Activated naive CD8-positive, alpha-beta T cell treated with anti-CD3 and anti-CD28 coated beads, Interleukin-2, amount 50 U/mL, for 16 hours (primary cell): ENCODE data around the gene RNF115.
A peak's percentile ranks its signal among the peaks of the same experiment; 100 is the strongest.
"Not testable (repeated sequence)": the region's sequence is repeated elsewhere in the genome, so short reads cannot be mapped to it uniquely, and the experiment has no call there.

Source experiments
- DNase-seq: peaks from one replicate; pipeline ENCODE4 v3.0.0-alpha.2; 2020; ENCODE audit warnings: low read depth, low spot score

RNF115 gene

DNA sequence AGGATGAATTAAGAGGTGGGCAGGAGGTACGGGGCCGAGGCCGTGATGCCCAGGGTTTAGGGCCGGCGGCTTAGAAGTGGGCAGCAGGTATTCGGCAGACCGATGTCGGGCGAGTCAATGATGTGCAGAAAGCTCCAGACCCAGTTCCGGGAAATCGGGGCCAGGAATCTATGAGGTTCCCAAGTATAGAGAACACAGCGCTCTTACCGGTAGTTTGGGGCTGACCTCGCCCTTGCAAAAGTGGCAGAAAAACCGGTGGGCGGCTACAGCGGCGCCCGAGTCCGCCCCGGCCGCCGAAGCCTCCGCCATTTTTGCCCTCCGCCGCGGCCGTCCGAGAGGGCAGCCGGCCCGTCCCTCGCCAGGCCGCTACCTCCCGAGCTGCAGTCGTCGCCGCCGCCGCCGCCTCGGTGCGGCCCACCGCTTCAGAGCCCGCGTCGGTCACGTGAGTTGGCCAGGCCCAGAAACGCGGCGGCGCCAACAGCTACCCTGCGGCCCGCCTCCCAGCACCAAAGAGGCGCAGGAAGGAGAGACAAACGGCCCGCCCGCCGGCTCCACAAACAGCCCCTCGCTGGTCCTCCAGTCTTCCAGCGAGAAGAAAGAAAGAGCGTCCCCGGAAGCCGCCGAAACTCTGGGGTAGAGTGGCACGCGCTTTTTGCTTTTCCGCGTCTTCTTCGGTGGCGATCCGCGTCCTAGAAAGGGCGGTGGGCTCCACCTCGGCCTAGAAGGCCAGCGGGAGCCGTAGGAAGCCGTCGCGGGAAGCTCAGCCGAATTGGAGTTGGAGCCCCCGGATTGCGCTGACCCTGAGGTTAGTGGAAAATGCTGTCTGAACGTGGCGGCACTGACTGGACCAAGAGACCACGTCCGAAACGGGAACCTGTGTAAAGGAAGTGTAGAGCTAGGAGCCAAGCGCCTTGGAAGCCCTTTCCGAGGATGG lies at the start of gene RNF115, which contains the start of gene POLR3C:
TSS of gene RNF115 (minus strand) at position 531 of the 934 bp plus-strand sequence. CDS start at position 309, 222 bp downstream.
TSS of gene POLR3C (plus strand) at position 636 of the 934 bp plus-strand sequence. CDS start 1,577 bp downstream, outside the sequence.
- DNase-seq = peak; percentile 61

DNA sequence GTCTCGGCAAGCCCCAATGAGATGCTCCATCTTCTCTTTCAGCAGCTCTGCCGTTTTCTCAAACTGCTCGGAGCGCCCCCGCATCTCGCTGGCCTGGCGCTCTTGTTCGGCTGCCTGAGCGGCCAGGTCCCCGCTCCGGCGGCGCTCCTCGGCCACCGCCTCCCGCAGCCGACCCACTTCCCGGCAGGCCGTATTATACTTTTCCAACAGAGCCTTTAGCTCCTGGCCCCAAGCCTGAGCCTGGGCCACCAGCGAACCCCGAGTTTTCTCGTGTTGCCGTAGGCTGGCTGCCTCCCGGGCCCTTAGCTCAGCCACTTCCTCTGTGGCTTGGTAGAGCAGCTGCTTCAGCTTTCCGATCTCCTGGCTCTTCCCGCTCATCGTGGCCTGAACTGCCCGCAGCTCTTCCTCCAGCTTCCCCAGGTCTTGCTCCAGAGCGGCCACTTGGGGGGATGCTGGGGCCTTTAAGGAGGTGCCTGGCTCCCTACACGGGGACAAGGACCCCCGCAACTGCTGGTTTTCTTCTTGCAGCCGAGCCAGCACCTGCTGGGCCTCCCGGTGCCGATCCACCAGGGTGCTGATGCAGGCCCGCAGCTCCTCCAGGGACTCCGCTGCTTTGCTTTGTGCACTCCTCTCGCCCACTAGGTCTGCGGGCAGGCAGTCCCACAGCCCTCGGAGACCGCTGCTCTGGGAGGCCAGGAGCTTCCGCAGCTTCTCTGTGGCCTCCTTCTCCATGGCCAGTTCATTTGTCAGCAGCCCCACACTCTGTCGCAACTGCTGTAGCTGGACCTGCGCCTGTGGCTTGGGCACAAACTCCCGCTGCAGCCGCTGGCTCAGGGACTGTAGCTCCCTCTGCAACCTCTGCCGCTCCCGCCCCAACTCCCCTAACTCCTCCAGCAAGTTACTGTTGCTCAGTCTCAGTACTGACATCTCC lies 48.4 kb upstream of the RNF115 start:
- no peak for DNase-seq

GRCh38 chr1:145868232-145868631 lies 44.3 kb upstream of the RNF115 start:
- DNase-seq = no peak

GRCh38 chr1:145863282-145864018 lies 39.6 kb upstream of the RNF115 start:
- no peak for DNase-seq

DNA sequence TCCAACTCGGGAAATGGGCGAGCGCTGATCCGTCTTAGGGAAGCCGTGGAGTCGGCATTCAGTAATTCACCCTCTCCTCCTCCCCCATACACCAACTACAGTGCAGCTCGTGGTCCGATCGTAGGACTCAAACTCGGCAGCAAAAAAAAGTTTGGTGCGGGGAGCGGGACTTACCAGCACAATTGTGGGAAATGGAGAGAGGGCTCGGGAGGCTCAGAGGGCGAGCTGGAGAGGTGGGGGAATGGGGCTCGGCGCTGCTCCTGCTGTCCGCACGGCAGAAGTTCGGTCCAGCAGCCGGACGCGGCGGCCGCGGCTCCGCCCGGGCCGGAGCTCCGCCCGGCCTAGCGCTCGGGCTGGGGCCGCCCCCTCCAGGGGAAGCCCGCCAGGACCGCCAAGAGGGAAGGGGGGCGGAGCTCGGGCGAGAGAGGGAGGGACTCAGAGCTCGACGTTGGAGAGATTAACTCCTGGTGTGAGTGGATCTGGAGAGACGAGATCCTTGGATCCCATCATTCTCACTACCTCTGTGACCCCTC lies 35.7 kb upstream of the RNF115 start:
- DNase-seq = peak; percentile 54

- peak; percentile 51 for DNase-seq
Observed at GRCh38 chr1:145858901-145859490, 35.1 kb upstream of the RNF115 start, which contains the start of gene PIAS3. Gene PIAS3 (minus strand): TSS chr1:145859081. CDS start chr1:145858990, 91 bp downstream.

DNA sequence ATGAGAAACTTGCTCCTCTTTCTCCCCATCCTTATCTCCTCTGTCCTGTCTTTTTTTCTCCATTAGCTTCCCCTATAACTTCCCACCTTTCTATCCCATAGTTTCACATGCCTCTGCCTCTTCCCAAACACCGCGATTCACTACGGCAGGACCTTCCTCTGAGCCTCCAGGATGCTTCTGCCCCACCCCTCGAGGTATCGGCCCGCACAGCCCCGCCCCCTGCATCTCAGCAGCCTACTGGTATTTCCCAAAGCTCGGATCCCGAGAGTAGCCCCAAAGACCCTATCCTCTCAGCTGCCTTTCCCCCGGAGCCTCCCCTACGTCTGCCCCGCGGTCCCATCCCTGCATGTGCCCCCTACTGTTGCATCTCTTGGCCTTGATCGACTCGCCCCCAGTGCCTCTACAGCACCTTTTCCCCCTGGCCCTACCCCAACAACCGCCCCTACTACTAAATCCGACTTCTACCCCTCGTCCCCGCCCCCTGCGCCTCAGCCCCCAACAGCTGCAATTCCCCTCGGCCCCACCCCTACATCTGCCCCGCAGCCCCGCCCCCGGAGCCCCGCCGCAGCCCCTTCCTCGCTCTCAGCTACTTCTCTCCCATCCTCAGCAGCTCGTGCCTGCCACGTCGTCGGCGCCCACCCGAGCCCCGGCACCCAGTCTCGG lies 34.5 kb upstream of the RNF115 start:
- peak; percentile 41 for DNase-seq

- DNase-seq = no peak
Observed at GRCh38 chr1:145857170-145857569, 33.3 kb upstream of the RNF115 start.

DNA sequence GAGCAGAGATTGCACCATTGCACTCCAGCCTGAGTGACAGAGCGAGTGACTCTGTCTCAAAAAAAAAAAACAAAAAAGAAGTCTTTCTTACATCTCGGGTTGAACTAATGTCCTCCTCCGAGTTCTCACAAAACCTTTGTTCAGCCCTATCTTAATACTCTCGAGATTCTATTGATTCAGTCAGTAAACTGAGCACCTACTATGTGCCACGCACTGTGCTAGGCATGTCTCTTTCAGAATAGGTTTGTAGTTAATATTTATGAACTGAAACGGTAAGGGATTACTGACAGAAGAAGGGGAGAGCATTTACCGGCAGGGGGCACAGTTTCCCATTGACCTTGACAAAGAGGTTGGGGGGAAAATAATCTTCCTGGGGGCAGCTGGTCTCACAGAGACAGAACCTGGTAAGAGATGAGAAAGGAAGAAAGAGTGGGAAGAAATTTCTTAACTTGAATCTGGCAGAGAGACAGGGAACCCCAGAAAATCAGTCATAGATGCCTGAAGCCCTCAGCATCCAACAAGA lies 31.6 kb upstream of the RNF115 start:
- DNase-seq = no peak

- no peak for DNase-seq
Observed at GRCh38 chr1:145849356-145850160, 25.7 kb upstream of the RNF115 start.

- no peak for DNase-seq
Observed at GRCh38 chr1:145847827-145848226, 23.9 kb upstream of the RNF115 start.

DNA sequence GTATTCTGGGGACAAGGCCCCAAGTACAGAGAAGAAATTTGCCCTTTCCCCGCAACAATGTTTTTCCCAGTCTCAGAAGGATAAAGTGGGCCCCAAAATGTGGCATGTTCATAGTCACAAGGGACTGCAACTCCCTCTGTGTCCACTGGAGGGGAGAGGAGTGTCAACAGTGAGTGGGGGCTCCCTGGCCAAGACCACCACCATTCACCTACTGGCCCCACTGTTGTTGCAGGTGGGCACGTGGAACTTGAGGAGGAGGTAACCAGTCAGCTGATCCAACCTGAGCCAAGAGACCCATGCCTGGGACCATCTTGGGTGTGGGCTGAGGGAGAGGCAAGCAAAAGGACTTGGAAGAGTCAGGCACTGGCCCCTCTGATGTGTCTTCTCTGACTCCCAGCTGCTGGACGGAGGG lies 22.3 kb upstream of the RNF115 start:
- no peak for DNase-seq

- DNase-seq = peak; percentile 47
Observed at GRCh38 chr1:145845514-145846161, 21.7 kb upstream of the RNF115 start, which contains the start of gene NUDT17. Gene NUDT17 (plus strand): TSS chr1:145845630. CDS start chr1:145845641, 11 bp downstream.

DNA sequence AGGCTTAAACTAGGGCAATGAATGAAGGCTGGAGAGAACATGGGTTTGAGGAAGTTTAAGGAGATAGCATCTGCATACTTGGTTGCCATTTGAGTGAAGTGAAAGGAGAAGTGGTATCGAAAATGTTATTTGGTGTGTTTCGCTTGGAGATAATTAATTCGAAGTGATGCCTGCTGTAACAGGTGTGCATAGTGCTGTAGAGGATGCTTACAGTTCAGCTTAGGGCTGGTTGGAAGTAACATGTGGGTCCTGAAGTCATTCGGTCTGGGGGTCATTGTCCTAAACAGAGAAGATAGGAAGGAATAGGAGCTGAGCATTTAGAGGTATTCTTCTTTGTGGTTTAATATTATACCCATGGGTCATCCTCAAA lies 21.2 kb upstream of the RNF115 start:
- no peak for DNase-seq

GRCh38 chr1:145843031-145843430 lies 19.1 kb upstream of the RNF115 start:
- no peak for DNase-seq

GRCh38 chr1:145837656-145838055 lies 13.8 kb upstream of the RNF115 start:
- no peak for DNase-seq

GRCh38 chr1:145830810-145831209 lies 6.9 kb upstream of the RNF115 start:
- not testable (repeated sequence) for DNase-seq

DNA sequence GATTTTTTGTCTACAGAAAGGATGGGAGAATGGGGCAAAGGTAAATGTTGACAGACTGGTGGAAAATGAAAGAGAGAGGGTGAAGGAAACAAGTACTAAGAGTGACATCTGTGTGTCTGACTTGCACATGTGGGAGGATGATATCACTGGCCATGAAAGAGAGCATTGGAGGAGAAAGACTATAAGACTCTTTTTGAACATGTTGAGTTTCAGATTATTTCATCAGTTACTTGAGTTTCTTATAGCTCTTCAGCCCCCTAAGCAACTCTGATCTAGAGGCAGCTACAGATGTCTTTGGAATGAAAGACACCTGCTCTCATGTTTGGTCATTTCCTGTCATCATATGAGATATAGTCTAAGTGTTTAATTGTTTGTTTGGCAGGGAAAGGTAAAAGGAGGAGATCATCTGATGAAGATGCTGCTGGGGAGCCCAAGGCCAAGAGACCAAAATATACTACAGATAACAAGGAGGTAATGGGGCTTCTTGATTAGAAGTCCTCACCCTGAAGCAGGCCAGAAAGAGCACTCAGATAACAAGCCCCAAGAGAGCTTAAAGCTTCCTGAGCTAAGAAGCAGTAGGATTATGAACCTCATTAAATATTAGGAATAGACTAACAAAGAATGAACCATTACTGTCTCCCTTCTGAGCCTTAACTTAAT lies 4.6 kb upstream of the RNF115 start:
- DNase-seq = peak; percentile 14
